T-cell (primary cell): ENCODE results near the gene TLE5. TPM values are rescaled to one million over a fixed set of nuclear protein-coding genes. Genes with fewer than 3 reads are reported as not detected.
A peak's percentile ranks its signal among the peaks of the same experiment; 100 is the strongest.

ENCODE experiments used
- ATAC-seq, 4 experiments: fragments of 200-7000 bp in 3 of 4; fragments of 150-1000 bp in 1 of 4; cut with Tn5 transposase; replicated peaks in 1 of 4; 1 replicate in 3 of 4; 2 replicates in 1 of 4; pipeline ENCODE4 v1.10.0; 2021; ENCODE audit warnings: moderate library complexity in 3 of 4, mild to moderate bottlenecking in 2 of 4, moderate number of reproducible peaks in 1 of 4
- CTCF ChIA-PET, 2 donors: fragments of 300-600 bp; sonication (Branson Sonifier 250); formaldehyde crosslinking; loops; one replicate each; lab custom pipeline; 2022; ENCODE audit warnings: antibody characterized with exemption in 2 of 2; lab: Charles Lee
- POLR2A ChIA-PET, 2 donors: fragments of 300-600 bp; sonication (Branson Sonifier 250); formaldehyde crosslinking; loops; one replicate each; lab custom pipeline; 2022; ENCODE audit warnings: antibody characterized with exemption in 2 of 2; lab: Charles Lee
- DNase-seq, 35 experiments: peaks; one replicate each; pipeline versions ENCODE4 v3.0.0 to v3.0.0-alpha.2; 2013 to 2023
- H3K27ac ChIP-seq: one replicate; pipeline ENCODE4 v1.5.1; 2013; ENCODE audit warnings: low read length
- H3K27me3 ChIP-seq, 2 experiments: replicated peaks in 1 of 2; 1 replicate in 1 of 2; 2 replicates in 1 of 2; pipeline versions ENCODE4 v1.6.1 to v1.7.0; 2013; ENCODE audit warnings: low read length in 1 of 2, mixed read lengths in 1 of 2; ENCODE audit not compliant: control insufficient read depth in 2 of 2, insufficient read depth in 2 of 2; ENCODE audit errors: extremely low read depth in 1 of 2
- H3K36me3 ChIP-seq, 2 donors: 1 replicate in 1 of 2; 2 replicates in 1 of 2; pipeline versions ENCODE4 v1.6.1 to v1.7.0; 2013; ENCODE audit warnings: low read length in 1 of 2; ENCODE audit not compliant: control insufficient read depth in 2 of 2, insufficient read depth in 1 of 2; ENCODE audit errors: extremely low read depth in 1 of 2
- H3K4me1 ChIP-seq, 2 experiments: 1 replicate in 1 of 2; 2 replicates in 1 of 2; pipeline versions ENCODE4 v1.6.1 to v1.7.0; 2013; ENCODE audit warnings: low read length in 2 of 2, mixed read lengths in 1 of 2; ENCODE audit not compliant: insufficient read depth in 2 of 2, control insufficient read depth in 1 of 2; ENCODE audit errors: extremely low read depth in 1 of 2
- H3K4me3 ChIP-seq, 2 donors: 1 replicate in 1 of 2; 2 replicates in 1 of 2; pipeline versions ENCODE4 v1.5.1 to v1.7.0; 2013; ENCODE audit warnings: mild to moderate bottlenecking in 2 of 2, low read length in 1 of 2, moderate library complexity in 1 of 2; ENCODE audit not compliant: control insufficient read depth in 1 of 2; ENCODE audit errors: extremely low read depth in 1 of 2
- H3K9me3 ChIP-seq: 2 replicates; pipeline ENCODE4 v1.7.0; 2013
- H3K27ac Mint-ChIP-seq, 2 donors: one replicate each; pipeline ENCODE4 v1.8.0; 2020 to 2021; ENCODE audit warnings: mild to moderate bottlenecking in 2 of 2, mixed read lengths in 2 of 2
- H3K27me3 Mint-ChIP-seq, 2 donors: one replicate each; pipeline ENCODE4 v1.8.0; 2021 to 2022; ENCODE audit warnings: mixed read lengths in 2 of 2
- H3K36me3 Mint-ChIP-seq: one replicate; pipeline ENCODE4 v1.8.0; 2021; ENCODE audit warnings: mixed read lengths
- H3K4me1 Mint-ChIP-seq, 3 donors: one replicate each; pipeline ENCODE4 v1.8.0; 2020 to 2022; ENCODE audit warnings: mixed read lengths in 3 of 3, mild to moderate bottlenecking in 1 of 3
- H3K4me3 Mint-ChIP-seq, 3 donors: one replicate each; pipeline ENCODE4 v1.8.0; 2020 to 2022; ENCODE audit warnings: mild to moderate bottlenecking in 3 of 3, mixed read lengths in 3 of 3, moderate library complexity in 3 of 3
- H3K9me3 Mint-ChIP-seq, 3 donors: one replicate each; pipeline ENCODE4 v1.8.0; 2020 to 2022; ENCODE audit warnings: mixed read lengths in 3 of 3
- whole genome bisulfite sequencing: methylation state at CpG from one replicate; pipeline ENCODE4 v1.1.5; 2013; ENCODE audit warnings: missing lambda C conversion rate; ENCODE audit not compliant: insufficient coverage; 5-methylcytosine and 5-hydroxymethylcytosine counted together
- total RNA-seq, 35 experiments: library from RNA in 6 of 35; stranded (reverse) in 6 of 35; fragments of 120-200 nt in 1 of 35; gene quantifications; one replicate each; pipeline versions ENCODE4 v1.2.1 to v1.2.4 and lab custom pipeline; 2013 to 2026

TLE5 gene
- total RNA-seq, 5 donors from 2014 or later (not counting 1 experiment from before 2014, with no cell fraction given), result 777 to 1,202 (median 1,047) TPM

GRCh38 chr19:3029065-3029923 lies 33.0 kb downstream of the TLE5 start, which contains the start of gene TLE2:
TLE2 (minus strand) TSS chr19:3029280; CDS start chr19:3028904, 376 bp downstream.
- Histone ChIP-seq H3K36me3 (no peaks in the 10 kb centered on the region), H3K27ac (no peak within 1 kb of the TSS), H3K9me3 (no peaks in the 10 kb centered on the region), H3K4me3 (peak within 1 kb of the TSS; percentile 64), H3K27me3 (peaks cover 0 to 29% of the 10 kb centered on the region in 2 experiments), H3K4me1 (peaks cover 13 to 39% of the 10 kb centered on the region in 2 experiments)
- POLR2A ChIA-PET, result no interaction called here
- Mint-ChIP-seq H3K4me1 (peaks cover 34 to 41% (median 38%) of the 10 kb centered on the region in 3 donors), H3K27me3 (peaks cover 0 to 8% of the 10 kb centered on the region in 2 donors), H3K27ac (peak within 1 kb of the TSS; percentile 39 to 74), H3K4me3 (peak within 1 kb of the TSS; percentile 74 to 76 (median 74)), H3K36me3 (no peaks in the 10 kb centered on the region), H3K9me3 (no peaks in the 10 kb centered on the region)
- ATAC-seq (peak; percentile 60 to 76 (median 69)), DNase-seq (peak in 2 of 35 experiments; percentile 13 to 56)
- CTCF ChIA-PET, result no interaction called here
- WGBS, result under 1% methylated on average over 51 of the region's 85 CpGs

- peak overlapping the region; percentile 39 to 44 for H3K27ac Mint-ChIP-seq
- Histone ChIP-seq H3K36me3 (no peaks in the 10 kb centered on the region), H3K4me3 (peak overlapping the region; percentile 64), H3K27me3 (peaks cover 0 to 29% of the 10 kb centered on the region in 2 experiments), H3K9me3 (no peaks in the 10 kb centered on the region), H3K4me1 (peaks cover 15 to 40% of the 10 kb centered on the region in 2 experiments), H3K27ac (no peak overlapping the region)
- 2% methylated on average over 18 of the region's 40 CpGs for WGBS
- peaks cover 0 to 8% of the 10 kb centered on the region in 2 donors for H3K27me3 Mint-ChIP-seq
- H3K4me1 Mint-ChIP-seq, result peaks cover 34 to 35% (median 34%) of the 10 kb centered on the region in 3 donors
- DNase-seq (peak in 3 of 35 experiments; percentile 12 to 34 (median 23)), ATAC-seq (peak in 3 of 4 experiments; percentile 25 to 37 (median 36))
- H3K9me3 Mint-ChIP-seq, result no peaks in the 10 kb centered on the region
- CTCF ChIA-PET, result interaction anchor here in 1 of 2 donors (1.0 kb wide), 1 partner anchor 78 kb away, joined by 7 read pairs; no protein-coding TSS in a partner anchor
- no peaks in the 10 kb centered on the region for H3K36me3 Mint-ChIP-seq
- POLR2A ChIA-PET, result no interaction called here
- peak overlapping the region; percentile 74 to 75 (median 74) for H3K4me3 Mint-ChIP-seq
Observed at GRCh38 chr19:3028305-3029064, 33.8 kb downstream of the TLE5 start.

DNA sequence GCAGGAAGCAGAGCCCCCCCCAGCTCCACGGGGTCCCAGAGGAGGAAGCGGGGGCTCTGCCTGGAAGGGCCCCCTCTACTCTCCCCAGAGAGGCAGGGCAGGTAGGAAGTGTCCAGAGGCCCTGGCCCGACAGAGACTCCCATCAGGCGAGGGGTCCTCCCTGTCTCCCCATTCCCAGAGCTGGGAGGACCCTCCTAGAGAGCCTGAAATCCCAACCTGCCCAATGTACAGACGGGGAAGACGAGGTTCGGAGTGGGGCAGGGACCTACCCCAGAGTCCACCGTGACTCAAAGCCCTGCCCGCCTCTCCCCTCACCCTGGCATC lies 34.4 kb downstream of the TLE5 start:
- peak overlapping the region in 1 of 2 donors; percentile 44 for H3K27ac Mint-ChIP-seq
- ChIA-PET CTCF (interaction anchor here in 1 of 2 donors (1.0 kb wide), 1 partner anchor 77 kb away, joined by 7 read pairs; no protein-coding TSS in a partner anchor), POLR2A (no interaction called here)
- peaks cover 0 to 29% of the 10 kb centered on the region in 2 experiments for H3K27me3 ChIP-seq
- H3K4me1 Mint-ChIP-seq, result peaks cover 34 to 38% (median 35%) of the 10 kb centered on the region in 3 donors
- no peaks in the 10 kb centered on the region for H3K36me3 ChIP-seq
- H3K27me3 Mint-ChIP-seq, result peaks cover 0 to 8% of the 10 kb centered on the region in 2 donors
- WGBS, result 77% methylated on average over 2 of the region's 9 CpGs
- peaks cover 15 to 40% of the 10 kb centered on the region in 2 experiments for H3K4me1 ChIP-seq
- ATAC-seq, result no peak
- DNase-seq, result no peak
- H3K36me3 Mint-ChIP-seq, result peaks cover 3% of the 10 kb centered on the region
- H3K4me3 ChIP-seq, result peak overlapping the region; percentile 32 to 64
- H3K27ac ChIP-seq, result no peak overlapping the region
- H3K9me3 Mint-ChIP-seq, result no peaks in the 10 kb centered on the region
- H3K4me3 Mint-ChIP-seq, result peak overlapping the region; percentile 74 to 75 (median 74)
- H3K9me3 ChIP-seq, result no peaks in the 10 kb centered on the region

GRCh38 chr19:3027292-3027691 lies 35.0 kb downstream of the TLE5 start:
- POLR2A ChIA-PET, result no interaction called here
- WGBS, result 78% methylated on average over 1 of the region's 2 CpGs
- Histone ChIP-seq H3K4me3 (no peak overlapping the region), H3K36me3 (no peaks in the 10 kb centered on the region), H3K4me1 (peaks cover 15 to 40% of the 10 kb centered on the region in 2 experiments), H3K9me3 (no peaks in the 10 kb centered on the region), H3K27ac (no peak overlapping the region), H3K27me3 (peaks cover 0 to 29% of the 10 kb centered on the region in 2 experiments)
- Mint-ChIP-seq H3K4me1 (peaks cover 34 to 41% (median 35%) of the 10 kb centered on the region in 3 donors), H3K27me3 (peaks cover 0 to 8% of the 10 kb centered on the region in 2 donors), H3K36me3 (peaks cover 3% of the 10 kb centered on the region), H3K4me3 (peak overlapping the region; percentile 46 to 74 (median 59)), H3K27ac (peak overlapping the region in 1 of 2 donors; percentile 5), H3K9me3 (no peaks in the 10 kb centered on the region)
- CTCF ChIA-PET, result interaction anchor here (0.6 to 1.0 kb wide), 2 partner anchors 76 to 415 kb away, joined by 7 to 10 read pairs; no protein-coding TSS in a partner anchor
- DNase-seq (no peak), ATAC-seq (no peak)

GRCh38 chr19:3026768-3027167 lies 35.5 kb downstream of the TLE5 start:
- no peak overlapping the region for H3K27ac Mint-ChIP-seq
- no peaks in the 10 kb centered on the region for H3K9me3 Mint-ChIP-seq
- H3K4me3 Mint-ChIP-seq, result no peak overlapping the region
- 90% methylated on average over 1 of the region's 1 CpG for WGBS
- H3K4me1 Mint-ChIP-seq, result peaks cover 34 to 41% (median 35%) of the 10 kb centered on the region in 3 donors
- Histone ChIP-seq H3K4me1 (peaks cover 15 to 40% of the 10 kb centered on the region in 2 experiments), H3K4me3 (no peak overlapping the region), H3K36me3 (no peaks in the 10 kb centered on the region), H3K27ac (no peak overlapping the region), H3K9me3 (no peaks in the 10 kb centered on the region), H3K27me3 (peaks cover 0 to 29% of the 10 kb centered on the region in 2 experiments)
- POLR2A ChIA-PET, result no interaction called here
- peaks cover 3% of the 10 kb centered on the region for H3K36me3 Mint-ChIP-seq
- H3K27me3 Mint-ChIP-seq, result peaks cover 0 to 8% of the 10 kb centered on the region in 2 donors
- no peak for DNase-seq
- ATAC-seq, result no peak
- CTCF ChIA-PET, result no interaction called here

DNA sequence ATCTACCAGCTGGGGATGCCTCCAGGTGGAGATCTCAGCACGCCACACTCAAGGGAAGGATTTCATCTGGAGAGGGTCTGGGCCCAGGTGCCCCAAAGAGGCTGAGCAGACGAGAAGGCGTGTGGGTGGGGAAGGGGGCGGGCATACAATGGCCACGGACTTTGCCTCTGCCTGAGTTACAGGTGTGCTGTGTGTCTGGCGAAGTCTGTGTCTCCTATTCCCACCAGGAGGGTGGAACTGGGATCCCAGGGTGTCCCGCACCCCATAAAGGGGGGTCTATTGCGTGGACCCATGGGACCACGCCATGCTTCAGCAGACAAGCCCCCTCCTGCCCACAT lies 36.8 kb downstream of the TLE5 start:
- Histone ChIP-seq H3K4me3 (no peak overlapping the region), H3K9me3 (no peaks in the 10 kb centered on the region), H3K36me3 (no peaks in the 10 kb centered on the region), H3K4me1 (peaks cover 15 to 40% of the 10 kb centered on the region in 2 experiments), H3K27me3 (peaks cover 0 to 29% of the 10 kb centered on the region in 2 experiments), H3K27ac (no peak overlapping the region)
- H3K27ac Mint-ChIP-seq, result no peak overlapping the region
- 100% methylated on average over 1 of the region's 9 CpGs for WGBS
- peaks cover 3% of the 10 kb centered on the region for H3K36me3 Mint-ChIP-seq
- H3K4me1 Mint-ChIP-seq, result peaks cover 34 to 37% (median 34%) of the 10 kb centered on the region in 3 donors
- ChIA-PET POLR2A (no interaction called here), CTCF (interaction anchor here in 1 of 2 donors (0.6 kb wide), 1 partner anchor 45 kb away, joined by 7 read pairs; no protein-coding TSS in a partner anchor)
- no peak for DNase-seq
- no peak for ATAC-seq
- H3K27me3 Mint-ChIP-seq, result peaks cover 0 to 8% of the 10 kb centered on the region in 2 donors
- H3K4me3 Mint-ChIP-seq, result peak overlapping the region in 2 of 3 donors; percentile 34 to 69
- H3K9me3 Mint-ChIP-seq, result no peaks in the 10 kb centered on the region
